ENCODE results near the gene DPH7.

The DPH7 gene

GRCh38 chr9:137509198-137509597 is 69.5 kb downstream of the DPH7 start:
- Histone ChIP-seq H3K27me3 (no peaks in the 10 kb centered on the region), H3K4me1 (ENCODE audit: control insufficient read depth in 1 of 2, insufficient read depth in 1 of 2, low read depth in 1 of 2, low read length in 1 of 2) (no peaks in the 10 kb centered on the region), H3K27ac (no peak overlapping the region), H3K9me3 (no peaks in the 10 kb centered on the region), H3K36me3 (no peaks in the 10 kb centered on the region), H3K4me3 (ENCODE audit: low read depth in 1 of 2, low read length in 1 of 2) (no peak overlapping the region)
- TF ChIP-seq, protein P1, sequence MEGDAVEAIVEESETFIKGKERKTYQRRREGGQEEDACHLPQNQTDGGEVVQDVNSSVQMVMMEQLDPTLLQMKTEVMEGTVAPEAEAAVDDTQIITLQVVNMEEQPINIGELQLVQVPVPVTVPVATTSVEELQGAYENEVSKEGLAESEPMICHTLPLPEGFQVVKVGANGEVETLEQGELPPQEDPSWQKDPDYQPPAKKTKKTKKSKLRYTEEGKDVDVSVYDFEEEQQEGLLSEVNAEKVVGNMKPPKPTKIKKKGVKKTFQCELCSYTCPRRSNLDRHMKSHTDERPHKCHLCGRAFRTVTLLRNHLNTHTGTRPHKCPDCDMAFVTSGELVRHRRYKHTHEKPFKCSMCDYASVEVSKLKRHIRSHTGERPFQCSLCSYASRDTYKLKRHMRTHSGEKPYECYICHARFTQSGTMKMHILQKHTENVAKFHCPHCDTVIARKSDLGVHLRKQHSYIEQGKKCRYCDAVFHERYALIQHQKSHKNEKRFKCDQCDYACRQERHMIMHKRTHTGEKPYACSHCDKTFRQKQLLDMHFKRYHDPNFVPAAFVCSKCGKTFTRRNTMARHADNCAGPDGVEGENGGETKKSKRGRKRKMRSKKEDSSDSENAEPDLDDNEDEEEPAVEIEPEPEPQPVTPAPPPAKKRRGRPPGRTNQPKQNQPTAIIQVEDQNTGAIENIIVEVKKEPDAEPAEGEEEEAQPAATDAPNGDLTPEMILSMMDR (IDR thresholded peaks at IDR 0.05) = no peak

- TF ChIP-seq, protein P1 (IDR thresholded peaks at IDR 0.05) = no peak
- H3K36me3 ChIP-seq = no peaks in the 10 kb centered on the region
- H3K27ac ChIP-seq = no peak overlapping the region
- H3K9me3 ChIP-seq = no peaks in the 10 kb centered on the region
- no peak overlapping the region for H3K4me3 ChIP-seq (ENCODE audit: low read depth in 1 of 2, low read length in 1 of 2)
- no peaks in the 10 kb centered on the region for H3K4me1 ChIP-seq (ENCODE audit: control insufficient read depth in 1 of 2, insufficient read depth in 1 of 2, low read depth in 1 of 2, low read length in 1 of 2)
- no peaks in the 10 kb centered on the region for H3K27me3 ChIP-seq
Observed at GRCh38 chr9:137506702-137507171, 72.0 kb downstream of the DPH7 start.

DNA sequence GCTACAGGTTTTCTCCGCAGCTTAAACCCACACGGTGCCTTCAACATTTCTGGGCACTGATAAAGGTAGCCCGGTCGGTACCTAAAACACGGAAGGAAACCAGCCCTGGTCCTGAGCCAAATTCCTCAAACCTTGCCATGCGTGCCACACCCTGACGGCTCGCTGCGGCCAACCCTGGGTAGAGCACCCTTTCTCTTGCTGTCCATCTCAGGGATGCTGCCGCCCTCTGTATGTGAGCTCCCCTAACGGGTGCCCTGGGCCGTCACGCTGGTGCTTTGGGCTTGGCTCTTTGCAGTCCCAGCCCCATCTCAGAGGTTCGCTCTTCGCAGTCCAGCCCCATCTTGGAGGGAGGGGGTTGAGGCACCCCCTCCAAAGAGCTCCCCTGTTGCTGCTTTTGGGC is 72.5 kb downstream of the DPH7 start:
- TF ChIP-seq, protein P1 (IDR thresholded peaks at IDR 0.05) = no peak
- H3K9me3 ChIP-seq = no peaks in the 10 kb centered on the region

GRCh38 chr9:137505421-137506140 is 73.1 kb downstream of the DPH7 start:
- no peak overlapping the region for H3K4me3 ChIP-seq (ENCODE audit: low read depth in 1 of 2, low read length in 1 of 2)
- no peaks in the 10 kb centered on the region for H3K9me3 ChIP-seq
- no peaks in the 10 kb centered on the region for H3K4me1 ChIP-seq (ENCODE audit: control insufficient read depth in 1 of 2, insufficient read depth in 1 of 2, low read depth in 1 of 2, low read length in 1 of 2)
- TF ChIP-seq, protein P1 (IDR thresholded peaks at IDR 0.05) = no peak
- no peak overlapping the region for H3K27ac ChIP-seq
- H3K36me3 ChIP-seq = no peaks in the 10 kb centered on the region
- H3K27me3 ChIP-seq = no peaks in the 10 kb centered on the region

More for the DNA sequence above, 72.5 kb downstream of the DPH7 start:
- Histone ChIP-seq H3K27ac (no peak overlapping the region), H3K36me3 (no peaks in the 10 kb centered on the region), H3K27me3 (no peaks in the 10 kb centered on the region), H3K4me1 (ENCODE audit: control insufficient read depth in 1 of 2, insufficient read depth in 1 of 2, low read depth in 1 of 2, low read length in 1 of 2) (no peaks in the 10 kb centered on the region), H3K4me3 (ENCODE audit: low read depth in 1 of 2, low read length in 1 of 2) (no peak overlapping the region)

Measured in neutrophil (primary cell).